HepG2 (cell line): ENCODE data around the gene LOC128125822.

Experiments used
- ARID3A ChIP-seq: IDR thresholded peaks from 2 replicates; pipeline ENCODE4 v1.6.1; 2012; ENCODE audit warnings: low read depth, low read length, improper control_type of control experiment
- ATF7 ChIP-seq, 2 experiments: fragments of 450-650 bp in 1 of 2; sonication (generic) in 1 of 2; formaldehyde crosslinking in 1 of 2; IDR thresholded peaks; 2 replicates each; pipeline versions ENCODE4 v1.4.0 to v1.6.1; 2016 to 2020; ENCODE audit warnings: antibody characterized with exemption in 1 of 2, mild to moderate bottlenecking in 1 of 2, missing genetic modification reagents in 1 of 2
- FOXC1 ChIP-seq: sonication (generic); formaldehyde crosslinking; IDR thresholded peaks from 2 replicates; pipeline ENCODE4 v1.8.0; 2022; ENCODE audit warnings: mild to moderate bottlenecking, missing genetic modification reagents, borderline replicate concordance
- IKZF4 ChIP-seq: sonication (generic); formaldehyde crosslinking; IDR thresholded peaks from 2 replicates; pipeline ENCODE4 v1.5.1; 2020; ENCODE audit warnings: borderline replicate concordance, mild to moderate bottlenecking, low read depth, missing genetic modification reagents; ENCODE audit errors: not compliant biosample characterization
- JUND ChIP-seq: sonication (generic); formaldehyde crosslinking; IDR thresholded peaks from 2 replicates; pipeline ENCODE4 v1.8.0; 2022; ENCODE audit warnings: mild to moderate bottlenecking, missing genetic modification reagents
- KAT2B ChIP-seq: fragments of 150-350 bp; IDR thresholded peaks from 2 replicates; pipeline ENCODE4 v1.6.1; 2014; ENCODE audit warnings: low read depth, low read length, borderline replicate concordance
- KLF12 ChIP-seq: sonication (generic); formaldehyde crosslinking; IDR thresholded peaks from 2 replicates; pipeline ENCODE4 v1.4.0; 2020; ENCODE audit warnings: missing genetic modification reagents, borderline replicate concordance
- NFYC ChIP-seq: IDR thresholded peaks from 2 replicates; pipeline ENCODE4 v1.6.1; 2016; ENCODE audit warnings: missing genetic modification reagents, missing compliant biosample characterization
- REPIN1 ChIP-seq: sonication (generic); formaldehyde crosslinking; IDR thresholded peaks from 2 replicates; pipeline ENCODE4 v1.8.0; 2022; ENCODE audit warnings: missing genetic modification reagents, low read depth, mild to moderate bottlenecking, borderline replicate concordance
- SOX6 ChIP-seq, 2 experiments: fragments of 450-650 bp in 1 of 2; sonication (generic) in 1 of 2; formaldehyde crosslinking in 1 of 2; IDR thresholded peaks; 2 replicates each; pipeline versions ENCODE4 v1.4.0 to v1.6.1; 2017 to 2020; ENCODE audit warnings: antibody characterized with exemption in 1 of 2, mild to moderate bottlenecking in 1 of 2, missing genetic modification reagents in 1 of 2
- ZBTB39 ChIP-seq: sonication (generic); formaldehyde crosslinking; IDR thresholded peaks from 2 replicates; pipeline ENCODE4 v1.5.0; 2020; ENCODE audit warnings: missing genetic modification reagents
- ZFP36L2 ChIP-seq: sonication (generic); formaldehyde crosslinking; IDR thresholded peaks from 2 replicates; pipeline ENCODE4 v1.4.0; 2020; ENCODE audit warnings: missing genetic modification reagents
- ZNF180 ChIP-seq: sonication (generic); formaldehyde crosslinking; IDR thresholded peaks from 2 replicates; pipeline ENCODE4 v1.4.0; 2020; ENCODE audit warnings: low read depth, missing genetic modification reagents, borderline replicate concordance
- ZNF207 ChIP-seq: fragments of 450-650 bp; IDR thresholded peaks from 2 replicates; pipeline ENCODE4 v1.6.1; 2016; ENCODE audit warnings: antibody characterized with exemption, borderline replicate concordance
- ZNF230 ChIP-seq: sonication (generic); formaldehyde crosslinking; IDR thresholded peaks from 2 replicates; pipeline ENCODE4 v1.4.0; 2020; ENCODE audit warnings: mild to moderate bottlenecking, missing genetic modification reagents
- ZNF235 ChIP-seq: sonication (generic); formaldehyde crosslinking; IDR thresholded peaks from 2 replicates; pipeline ENCODE4 v1.8.1; 2023; ENCODE audit warnings: mild to moderate bottlenecking, missing genetic modification reagents, borderline replicate concordance
- ZNF256 ChIP-seq: sonication (generic); formaldehyde crosslinking; conservative IDR thresholded peaks from 2 replicates; pipeline ENCODE4 v1.4.0; 2020; ENCODE audit warnings: missing genetic modification reagents
- ZNF354B ChIP-seq: sonication (generic); formaldehyde crosslinking; IDR thresholded peaks from 2 replicates; pipeline ENCODE4 v1.8.0; 2022; ENCODE audit warnings: mild to moderate bottlenecking, missing genetic modification reagents
- ZNF569 ChIP-seq: sonication (generic); formaldehyde crosslinking; IDR thresholded peaks from 2 replicates; pipeline ENCODE4 v1.5.0; 2020; ENCODE audit warnings: mild to moderate bottlenecking, missing genetic modification reagents, moderate library complexity, borderline replicate concordance
- ZNF891 ChIP-seq: sonication (generic); formaldehyde crosslinking; IDR thresholded peaks from 2 replicates; pipeline ENCODE4 v1.5.0; 2020; ENCODE audit warnings: mild to moderate bottlenecking, missing genetic modification reagents
- TF ChIP-seq, protein P1 (sequence below): sonication (generic); formaldehyde crosslinking; IDR thresholded peaks from 2 replicates; pipeline ENCODE4 v1.8.1; 2023; ENCODE audit warnings: mild to moderate bottlenecking, missing genetic modification reagents
- TF ChIP-seq, protein P2 (sequence below): sonication (generic); formaldehyde crosslinking; IDR thresholded peaks from 2 replicates; pipeline ENCODE4 v1.8.1; 2023; ENCODE audit warnings: missing genetic modification reagents, inconsistent platforms, borderline replicate concordance

Gene LOC128125822

GRCh38 chr6:63573076-63573898, 1.0 kb downstream of the LOC128125822 start (continued):
- TF ChIP-seq SOX6 (IDR thresholded peaks at IDR 0.05) (no peak), SOX6 (CRISPR knock-in tag; IDR thresholded peaks at IDR 0.05) (peak; percentile 73), ARID3A (no peak; the same call in 1 of the 2 replicates), ZFP36L2 (no peak), ZNF235 (CRISPR knock-in tag) (peak; percentile 99), ATF7 (IDR thresholded peaks at IDR 0.05) (no peak), ATF7 (CRISPR knock-in tag; IDR thresholded peaks at IDR 0.05) (no peak), ZNF891 (CRISPR knock-in tag) (peak; percentile 91; the same call in 1 of the 2 replicates), ZNF569 (no peak), ZNF207 (no peak), ZNF180 (CRISPR knock-in tag) (no peak), REPIN1 (CRISPR knock-in tag) (peak; percentile 88), ZNF256 (CRISPR knock-in tag) (no peak), KAT2B (no peak), ZBTB39 (CRISPR knock-in tag) (peak; percentile 16), JUND (CRISPR knock-in tag) (no peak), ZNF230 (CRISPR knock-in tag) (no peak), IKZF4 (CRISPR knock-in tag) (peak; percentile 26), FOXC1 (CRISPR knock-in tag) (no peak; the same call in none of the 2 replicates), KLF12 (no peak; the same call in none of the 2 replicates), NFYC (CRISPR knock-in tag) (peak; percentile 35), ZNF354B (CRISPR knock-in tag) (0 out of 2 replicates have a peak, but pooled peaks have one; percentile 72)
- TF ChIP-seq, protein P1, sequence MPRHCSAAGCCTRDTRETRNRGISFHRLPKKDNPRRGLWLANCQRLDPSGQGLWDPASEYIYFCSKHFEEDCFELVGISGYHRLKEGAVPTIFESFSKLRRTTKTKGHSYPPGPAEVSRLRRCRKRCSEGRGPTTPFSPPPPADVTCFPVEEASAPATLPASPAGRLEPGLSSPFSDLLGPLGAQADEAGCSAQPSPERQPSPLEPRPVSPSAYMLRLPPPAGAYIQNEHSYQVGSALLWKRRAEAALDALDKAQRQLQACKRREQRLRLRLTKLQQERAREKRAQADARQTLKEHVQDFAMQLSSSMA (CRISPR knock-in tag), result peak; percentile 43; the same call in 1 of the 2 replicates
- TF ChIP-seq, protein P2, sequence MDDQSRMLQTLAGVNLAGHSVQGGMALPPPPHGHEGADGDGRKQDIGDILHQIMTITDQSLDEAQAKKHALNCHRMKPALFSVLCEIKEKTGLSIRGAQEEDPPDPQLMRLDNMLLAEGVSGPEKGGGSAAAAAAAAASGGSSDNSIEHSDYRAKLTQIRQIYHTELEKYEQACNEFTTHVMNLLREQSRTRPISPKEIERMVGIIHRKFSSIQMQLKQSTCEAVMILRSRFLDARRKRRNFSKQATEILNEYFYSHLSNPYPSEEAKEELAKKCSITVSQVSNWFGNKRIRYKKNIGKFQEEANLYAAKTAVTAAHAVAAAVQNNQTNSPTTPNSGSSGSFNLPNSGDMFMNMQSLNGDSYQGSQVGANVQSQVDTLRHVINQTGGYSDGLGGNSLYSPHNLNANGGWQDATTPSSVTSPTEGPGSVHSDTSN (CRISPR knock-in tag), result no peak
